Measurements from ENCODE around the gene KRTAP10-6.
A peak's percentile ranks its signal among the peaks of the same experiment; 100 is the strongest.
"Not testable (repeated sequence)": the region's sequence is repeated elsewhere in the genome, so short reads cannot be mapped to it uniquely, and the experiment has no call there.

KRTAP10-6 gene

DNA sequence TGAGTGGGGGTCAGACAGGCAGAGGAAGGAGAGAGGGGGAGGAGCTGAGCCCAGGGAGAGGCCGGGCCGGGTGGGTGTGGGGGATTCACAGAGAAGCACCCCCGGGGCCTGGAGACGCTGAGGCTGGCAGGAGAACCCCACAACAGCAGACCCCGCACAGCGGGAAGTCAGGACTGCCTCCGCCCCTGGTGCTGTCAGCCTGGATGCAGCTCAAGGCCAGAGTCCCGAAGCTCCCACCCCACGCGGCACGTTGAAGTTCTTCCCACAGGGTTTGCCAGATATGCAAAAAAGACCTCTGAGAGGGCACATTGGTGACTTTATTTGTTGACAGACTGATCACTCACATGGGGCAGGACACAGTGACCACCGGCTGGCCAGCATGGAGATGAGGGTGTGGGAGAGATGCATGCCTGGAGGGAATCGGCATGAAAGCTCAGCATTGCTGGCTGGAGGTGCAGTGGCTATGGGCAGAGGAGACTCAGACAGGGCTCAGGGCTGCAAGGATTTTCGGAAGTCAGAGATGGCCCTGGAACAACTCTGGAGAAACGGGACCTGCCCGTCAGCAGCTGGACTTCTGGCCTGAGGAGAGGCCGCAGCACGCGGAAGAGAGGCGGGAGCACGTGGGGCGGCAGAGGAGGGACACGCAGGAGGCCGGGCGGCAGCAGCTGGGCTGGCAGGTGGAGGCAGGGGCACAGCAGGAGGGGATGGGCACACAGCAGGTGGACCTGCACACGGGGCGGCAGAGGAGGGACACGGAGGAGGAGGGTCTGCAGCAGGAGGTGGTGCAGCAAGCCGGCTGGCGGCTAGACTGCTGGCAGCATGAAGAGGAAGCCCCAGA, 34.6 kb downstream of the KRTAP10-6 start:
- no peak for DNase-seq (ENCODE audit: low read depth in 3 of 3)

- no peak for DNase-seq (ENCODE audit: low read depth in 3 of 3)
Observed at GRCh38 chr21:44556879-44557278, 35.4 kb downstream of the KRTAP10-6 start.

- no peak for DNase-seq (ENCODE audit: low read depth in 3 of 3)
Observed at GRCh38 chr21:44555200-44555875, 37.0 kb downstream of the KRTAP10-6 start.

- DNase-seq (ENCODE audit: low read depth in 3 of 3): no peak
Observed at GRCh38 chr21:44552681-44553080, 39.6 kb downstream of the KRTAP10-6 start.

- DNase-seq (ENCODE audit: low read depth in 3 of 3): no peak
Observed at GRCh38 chr21:44552136-44552535, 40.2 kb downstream of the KRTAP10-6 start.

GRCh38 chr21:44551340-44551961, 40.9 kb downstream of the KRTAP10-6 start, which contains the start of gene KRTAP10-2:
Gene KRTAP10-2 (minus strand): TSS chr21:44551505. CDS start chr21:44551458, 47 bp downstream.
- DNase-seq (ENCODE audit: low read depth in 3 of 3): no peak

GRCh38 chr21:44550807-44551206, 41.5 kb downstream of the KRTAP10-6 start:
- DNase-seq (ENCODE audit: low read depth in 3 of 3): no peak

DNA sequence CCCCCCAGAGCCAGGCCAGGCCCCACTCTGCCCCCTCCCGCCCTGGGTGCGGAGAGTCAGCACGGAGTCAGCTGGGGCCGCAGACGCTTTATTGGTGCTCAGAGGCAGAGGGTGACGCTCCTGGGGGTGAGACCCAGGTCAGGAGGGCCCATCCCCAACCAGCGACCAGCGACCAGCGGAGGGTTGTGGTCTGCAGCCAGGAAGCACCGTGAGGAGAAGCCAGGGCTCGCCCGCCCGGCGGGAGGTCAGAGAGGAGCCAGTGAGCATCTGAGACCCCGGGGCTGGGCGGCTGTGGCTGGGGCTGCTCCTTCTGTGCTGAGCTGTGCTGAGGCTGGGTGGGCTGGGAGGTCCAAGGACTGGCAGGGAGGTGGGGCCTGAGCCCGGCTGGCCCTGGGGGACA, 42.0 kb downstream of the KRTAP10-6 start:
- not testable (repeated sequence) for DNase-seq (ENCODE audit: low read depth in 3 of 3)

- no peak for DNase-seq (ENCODE audit: low read depth in 3 of 3)
Observed at GRCh38 chr21:44549525-44550211, 42.6 kb downstream of the KRTAP10-6 start.

DNA sequence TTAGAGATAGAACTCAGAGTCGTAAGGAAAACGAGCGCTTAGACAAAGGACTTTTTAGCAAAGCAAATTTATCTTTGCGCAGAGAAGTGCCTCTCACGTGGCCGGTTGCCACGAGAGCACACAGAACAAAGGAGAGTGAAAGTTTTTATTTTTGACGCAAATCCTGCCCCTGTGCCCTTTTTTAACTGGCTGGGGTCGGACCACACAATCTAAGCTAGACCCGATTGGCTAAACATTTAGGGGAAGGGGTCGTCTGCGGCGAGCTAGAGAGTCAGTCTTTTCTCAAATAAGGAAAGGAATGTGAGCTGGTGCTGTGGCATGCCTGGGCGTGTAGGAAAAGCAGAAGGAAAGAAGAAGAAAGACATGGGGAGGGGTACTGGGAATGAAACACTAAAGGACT, 43.4 kb downstream of the KRTAP10-6 start:
- no peak for DNase-seq (ENCODE audit: low read depth in 3 of 3)

- no peak for DNase-seq (ENCODE audit: low read depth in 3 of 3)
Observed at GRCh38 chr21:44548381-44548780, 43.9 kb downstream of the KRTAP10-6 start.

GRCh38 chr21:44547656-44548331, 44.5 kb downstream of the KRTAP10-6 start:
- DNase-seq (ENCODE audit: low read depth in 3 of 3): peak in 1 of 3 donors; percentile 3

DNA sequence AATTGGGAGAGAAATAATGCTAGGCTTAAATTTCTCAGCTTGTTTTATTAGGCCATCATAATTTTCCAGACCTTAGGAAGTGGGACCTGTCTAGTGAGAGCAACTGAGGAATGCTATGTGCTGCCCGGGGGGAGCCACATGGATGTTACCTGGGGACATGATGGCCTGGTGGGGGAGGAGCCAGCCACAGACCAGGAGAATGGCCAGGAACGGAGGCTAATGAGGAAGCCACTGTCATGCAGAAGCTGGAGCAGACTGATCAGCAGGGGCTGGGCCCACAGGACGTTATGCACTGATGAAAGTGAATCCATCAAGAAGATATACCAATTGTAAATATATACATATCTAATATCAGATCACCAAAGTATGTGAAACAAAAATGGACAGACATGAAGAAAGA, 47.7 kb downstream of the KRTAP10-6 start:
- DNase-seq (ENCODE audit: low read depth in 3 of 3): no peak

GRCh38 chr21:44542716-44543115, 49.6 kb downstream of the KRTAP10-6 start:
- no peak for DNase-seq (ENCODE audit: low read depth in 3 of 3)

Measured in stimulated activated CD4-positive, alpha-beta T cell treated with anti-CD3 and anti-CD28 coated beads, TNF-alpha, amount 100 ng/mL, for 48 hours (primary cell).